Endothelial cell of umbilical vein (primary cell): Measurements from ENCODE around the gene PLXNA4. TPM values are rescaled to one million over a fixed set of nuclear protein-coding genes. Genes with fewer than 3 reads are reported as not detected.

Source experiments
- BruUV-seq: library from RNA; stranded (reverse); fragments of 400-500 nt; replicated peaks from 2 replicates; lab custom pipeline; 2021; lab: Mats Ljungman, UMichigan
- CTCF ChIA-PET: fragments of 300-600, 350-600 bp; sonication (Branson Sonifier 250); formaldehyde crosslinking; loops from one replicate; lab custom pipeline; 2021; ENCODE audit warnings: antibody characterized with exemption, inconsistent platforms; lab: Charles Lee
- POLR2A ChIA-PET: fragments of 300-600, 350-600 bp; sonication (Branson Sonifier 250); formaldehyde crosslinking; loops from one replicate; lab custom pipeline; 2021; ENCODE audit warnings: antibody characterized with exemption, inconsistent platforms; lab: Charles Lee
- DNase-seq: peaks from one replicate; pipeline ENCODE4 v3.0.0-alpha.2; 2011; ENCODE audit warnings: low read depth, low spot score
- FAIRE-seq: peaks from 2 replicates; lab custom pipeline; 2011; peaks lifted over from hg19 to GRCh38; lab: Jason Lieb, UNC
- H2AFZ ChIP-seq: 2 replicates; pipeline ENCODE4 v1.6.0; 2012; ENCODE audit warnings: low read depth, low read length, control low read depth, inconsistent platforms
- H3K27ac ChIP-seq: 2 replicates; pipeline ENCODE4 v1.5.1; 2011; ENCODE audit warnings: low read depth, mild to moderate bottlenecking, control low read depth, low read length, moderate library complexity; ENCODE audit not compliant: insufficient read depth
- H3K27me3 ChIP-seq, 2 experiments: 2 replicates each; pipeline versions ENCODE4 v1.6.0 to v1.6.1; 2011; ENCODE audit warnings: low read length in 2 of 2, mixed read lengths in 1 of 2; ENCODE audit not compliant: control insufficient read depth in 2 of 2, insufficient read depth in 2 of 2
- H3K36me3 ChIP-seq, 2 experiments: 2 replicates in 1 of 2; 3 replicates in 1 of 2; pipeline ENCODE4 v1.5.1; 2011; ENCODE audit warnings: low read length in 2 of 2, mild to moderate bottlenecking in 1 of 2, moderate library complexity in 1 of 2; ENCODE audit not compliant: control insufficient read depth in 2 of 2, insufficient read depth in 2 of 2; ENCODE audit errors: extremely low read depth in 1 of 2
- H3K4me1 ChIP-seq: 3 replicates; pipeline ENCODE4 v1.5.1; 2011; ENCODE audit warnings: mild to moderate bottlenecking, low read length; ENCODE audit not compliant: control insufficient read depth, insufficient read depth; ENCODE audit errors: extremely low read depth
- H3K4me2 ChIP-seq: 2 replicates; pipeline ENCODE4 v1.6.1; 2011; ENCODE audit warnings: low read length, control low read depth, mixed read lengths; ENCODE audit not compliant: insufficient read depth
- H3K4me3 ChIP-seq, 3 experiments: fragments of 200-600 bp in 1 of 3; sonication (generic), shearing (Covaris generic) in 1 of 3; replicated peaks in 1 of 3; 2 replicates each; pipeline ENCODE4 v1.5.1; 2011 to 2016; ENCODE audit warnings: control low read depth in 3 of 3, low read length in 3 of 3, mild to moderate bottlenecking in 2 of 3, inconsistent platforms in 1 of 3, low read depth in 1 of 3, moderate library complexity in 1 of 3; ENCODE audit not compliant: insufficient read depth in 1 of 3
- H3K79me2 ChIP-seq: 2 replicates; pipeline ENCODE4 v1.6.0; 2012; ENCODE audit warnings: low read length, inconsistent platforms; ENCODE audit not compliant: control insufficient read depth, insufficient read depth
- H3K9ac ChIP-seq: replicated peaks from 2 replicates; pipeline ENCODE3; 2011; ENCODE audit warnings: low read length, control low read depth; ENCODE audit not compliant: insufficient read depth; ENCODE audit errors: extremely low read depth
- H3K9me1 ChIP-seq: replicated peaks from 3 replicates; pipeline ENCODE4 v1.6.0; 2011; ENCODE audit warnings: mild to moderate bottlenecking, low read length; ENCODE audit not compliant: control insufficient read depth, insufficient read depth; ENCODE audit errors: extremely low read depth
- H3K9me3 ChIP-seq: replicated peaks from 2 replicates; pipeline ENCODE4 v1.5.1; 2012; ENCODE audit warnings: low read length, inconsistent platforms; ENCODE audit not compliant: control insufficient read depth, insufficient read depth
- H4K20me1 ChIP-seq: replicated peaks from 2 replicates; pipeline ENCODE3; 2011; ENCODE audit warnings: mild to moderate bottlenecking, low read length; ENCODE audit not compliant: control insufficient read depth, insufficient read depth; ENCODE audit errors: extremely low read depth
- EZH2 ChIP-seq: IDR thresholded peaks from 2 replicates; pipeline ENCODE4 v1.6.1; 2012; ENCODE audit warnings: borderline replicate concordance, low read depth, mild to moderate bottlenecking, moderate library complexity, low read length, inconsistent platforms; ENCODE audit not compliant: severe bottlenecking
- FOS ChIP-seq: IDR thresholded peaks from 2 replicates; pipeline ENCODE4 v1.6.1; 2011; ENCODE audit warnings: mild to moderate bottlenecking, low read length, moderate library complexity, borderline replicate concordance; ENCODE audit not compliant: insufficient read depth
- GATA2 ChIP-seq: IDR thresholded peaks from 2 replicates; pipeline ENCODE4 v1.7.0; 2011; ENCODE audit warnings: low read depth, mild to moderate bottlenecking, moderate library complexity, mixed read lengths, low read length; ENCODE audit not compliant: insufficient read length, insufficient read depth
- JUN ChIP-seq: IDR thresholded peaks from 2 replicates; pipeline ENCODE4 v1.6.1; 2011; ENCODE audit warnings: borderline replicate concordance, low read depth; ENCODE audit not compliant: insufficient read length, insufficient read depth
- MYC ChIP-seq: IDR thresholded peaks from one replicate; pipeline ENCODE4 v1.6.1; 2011; ENCODE audit warnings: mild to moderate bottlenecking, low read depth, low read length
- POLR2A ChIP-seq: IDR thresholded peaks from 2 replicates; pipeline ENCODE4 v1.6.1; 2012; ENCODE audit warnings: low read depth, mild to moderate bottlenecking, control low read depth, low read length
- POLR2AphosphoS5 ChIP-seq: IDR thresholded peaks from 2 replicates; pipeline ENCODE4 v1.6.1; 2012; ENCODE audit warnings: low read depth, mild to moderate bottlenecking, control low read depth, low read length, moderate library complexity; ENCODE audit not compliant: insufficient read depth
- dilution Hi-C: fragments of 300-500 bp; cut with MboI; formaldehyde crosslinking; loops from one replicate; pipeline ENCODE4 v1.15.0; 2019; ENCODE audit warnings: low sequenced_read_pairs; ENCODE audit not compliant: extremely low pct_ligation_motif_present
- intact Hi-C: fragments of 100-400 bp; cut with micrococcal nuclease; formaldehyde crosslinking; loops from one replicate; pipeline ENCODE4 v1.10.0; 2022
- polyA plus RNA-seq, 4 experiments: library from polyadenylated mRNA; depleted of rRNA in 3 of 4; stranded (reverse) in 3 of 4; unstranded in 1 of 4; fragments of >200 nt; gene quantifications; 2 replicates each; pipeline versions ENCODE4 v1.2.1 to v1.2.3, GENCODE V29; 2011 to 2012; ENCODE audit warnings: missing spikeins in 1 of 4
- total RNA-seq: library from RNA; stranded (reverse); gene quantifications from 2 replicates; pipeline ENCODE4 v1.2.3, GENCODE V29; 2021
- TF ChIP-seq, protein P1 (sequence below): IDR thresholded peaks from 2 replicates; pipeline ENCODE4 v1.6.1; 2011; ENCODE audit not compliant: insufficient read depth, insufficient read length
- TF ChIP-seq, protein P2 (sequence below), 2 donors: IDR thresholded peaks; 1 replicate in 1 of 2; 2 replicates in 1 of 2; pipeline ENCODE4 v1.5.1; 2011; ENCODE audit warnings: low read length in 2 of 2, mild to moderate bottlenecking in 2 of 2, moderate library complexity in 2 of 2, control low read depth in 1 of 2, inconsistent platforms in 1 of 2, low read depth in 1 of 2; ENCODE audit not compliant: insufficient read depth in 1 of 2; ENCODE audit errors: extremely low read depth in 1 of 2

Gene PLXNA4
- total and polyA plus RNA-seq, 2 donors (not counting 3 experiments of a cell fraction or from before 2014, with no cell fraction given): 12.1 to 20.4 TPM

DNA sequence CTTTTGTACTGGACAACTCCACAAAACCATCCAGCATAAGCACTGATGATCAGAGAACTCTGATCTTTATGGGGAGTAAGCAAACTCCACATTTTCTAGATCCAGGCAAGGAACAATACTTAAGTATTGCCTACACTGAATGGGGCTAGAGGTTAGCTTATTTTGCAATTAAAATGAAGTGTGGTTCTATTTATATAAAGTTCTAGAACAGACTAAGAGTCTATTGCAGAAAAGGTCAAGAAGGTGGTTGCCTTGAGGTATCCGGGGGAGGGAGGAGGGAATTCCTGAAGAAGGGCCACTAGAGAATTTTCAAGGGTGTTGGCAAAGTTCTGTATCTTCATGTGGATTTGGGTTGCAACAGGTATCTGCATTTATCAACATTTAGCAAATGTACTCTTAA is 477.9 kb downstream of the PLXNA4 start:
- CTCF ChIA-PET: no interaction called here
- Histone ChIP-seq H3K4me3 (no peak overlapping the region), H3K4me1 (no peaks in the 10 kb centered on the region), H3K36me3 (no peaks in the 10 kb centered on the region), H3K79me2 (no peaks in the 10 kb centered on the region), H3K4me2 (no peak overlapping the region), H3K9me1 (no peaks in the 10 kb centered on the region), H3K27ac (no peak overlapping the region), H3K9me3 (no peaks in the 10 kb centered on the region), H4K20me1 (no peaks in the 10 kb centered on the region), H3K27me3 (peaks cover 8 to 16% of the 10 kb centered on the region in 2 experiments), H3K9ac (no peak overlapping the region), H2AFZ (no peak overlapping the region)
- DNase-seq (no peak), FAIRE-seq (no peak)
- POLR2A ChIA-PET: no interaction called here
- TF ChIP-seq POLR2A (no peak), MYC (no peak), POLR2AphosphoS5 (no peak)
- TF ChIP-seq, protein P1, sequence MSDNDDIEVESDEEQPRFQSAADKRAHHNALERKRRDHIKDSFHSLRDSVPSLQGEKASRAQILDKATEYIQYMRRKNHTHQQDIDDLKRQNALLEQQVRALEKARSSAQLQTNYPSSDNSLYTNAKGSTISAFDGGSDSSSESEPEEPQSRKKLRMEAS: no peak
- dilution Hi-C loops (no loop called here), intact Hi-C loops (no loop called here)
- no TSS peak for BruUV-seq

DNA sequence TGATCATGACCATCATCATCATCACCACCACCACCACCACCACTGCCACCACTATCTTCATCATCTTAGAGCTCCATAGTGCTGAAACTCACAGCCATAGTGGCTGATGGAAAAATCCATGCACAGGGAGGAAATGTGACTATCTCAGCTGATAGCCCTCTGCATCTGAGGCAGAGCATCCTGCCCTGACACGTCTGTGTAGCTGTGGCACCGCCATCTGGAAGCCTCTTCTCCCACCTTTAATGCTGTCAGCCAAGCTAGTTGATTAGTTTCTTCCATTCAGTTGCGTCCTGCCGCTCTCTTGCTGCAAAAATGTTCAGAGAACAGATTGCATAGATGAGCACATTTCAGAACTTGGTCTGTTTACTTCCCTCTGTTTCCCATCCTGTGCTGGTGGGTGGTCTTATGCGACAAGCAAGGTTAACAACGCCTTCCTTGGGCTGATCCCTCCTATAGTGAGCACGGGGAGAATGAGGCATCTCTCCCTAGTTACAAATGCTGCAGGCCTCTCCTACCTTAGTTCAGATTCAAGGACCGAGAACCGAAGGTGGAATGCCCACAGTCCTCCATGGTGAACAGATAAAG is 478.6 kb downstream of the PLXNA4 start:
- dilution Hi-C loops (no loop called here), intact Hi-C loops (no loop called here)
- H2AFZ ChIP-seq: no peak overlapping the region
- CTCF ChIA-PET: interaction anchor here (1.1 kb wide), 1 partner anchor 14 kb away, joined by 3 read pairs; no protein-coding TSS in a partner anchor
- DNase-seq (no peak), FAIRE-seq (no peak)
- no peaks in the 10 kb centered on the region for H3K36me3 ChIP-seq
- no peak overlapping the region for H3K27ac ChIP-seq
- H3K9ac ChIP-seq: no peak overlapping the region
- no peaks in the 10 kb centered on the region for H3K9me3 ChIP-seq
- H4K20me1 ChIP-seq: no peaks in the 10 kb centered on the region
- no peak overlapping the region for H3K4me3 ChIP-seq
- no peaks in the 10 kb centered on the region for H3K4me1 ChIP-seq
- H3K79me2 ChIP-seq: no peaks in the 10 kb centered on the region
- peaks cover 11 to 16% of the 10 kb centered on the region in 2 experiments for H3K27me3 ChIP-seq
- no peak overlapping the region for H3K4me2 ChIP-seq
- POLR2A ChIA-PET: no interaction called here
- no TSS peak for BruUV-seq
- TF ChIP-seq GATA2 (no peak), POLR2A (no peak), POLR2AphosphoS5 (no peak), JUN (no peak), MYC (no peak), EZH2 (no peak), FOS (no peak)
- TF ChIP-seq, protein P1: no peak
- TF ChIP-seq, protein P2, sequence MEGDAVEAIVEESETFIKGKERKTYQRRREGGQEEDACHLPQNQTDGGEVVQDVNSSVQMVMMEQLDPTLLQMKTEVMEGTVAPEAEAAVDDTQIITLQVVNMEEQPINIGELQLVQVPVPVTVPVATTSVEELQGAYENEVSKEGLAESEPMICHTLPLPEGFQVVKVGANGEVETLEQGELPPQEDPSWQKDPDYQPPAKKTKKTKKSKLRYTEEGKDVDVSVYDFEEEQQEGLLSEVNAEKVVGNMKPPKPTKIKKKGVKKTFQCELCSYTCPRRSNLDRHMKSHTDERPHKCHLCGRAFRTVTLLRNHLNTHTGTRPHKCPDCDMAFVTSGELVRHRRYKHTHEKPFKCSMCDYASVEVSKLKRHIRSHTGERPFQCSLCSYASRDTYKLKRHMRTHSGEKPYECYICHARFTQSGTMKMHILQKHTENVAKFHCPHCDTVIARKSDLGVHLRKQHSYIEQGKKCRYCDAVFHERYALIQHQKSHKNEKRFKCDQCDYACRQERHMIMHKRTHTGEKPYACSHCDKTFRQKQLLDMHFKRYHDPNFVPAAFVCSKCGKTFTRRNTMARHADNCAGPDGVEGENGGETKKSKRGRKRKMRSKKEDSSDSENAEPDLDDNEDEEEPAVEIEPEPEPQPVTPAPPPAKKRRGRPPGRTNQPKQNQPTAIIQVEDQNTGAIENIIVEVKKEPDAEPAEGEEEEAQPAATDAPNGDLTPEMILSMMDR (IDR thresholded peaks at IDR 0.05; ENCODE audit: extremely low read depth in 1 of 2, insufficient read depth in 1 of 2, low read depth in 1 of 2, low read length in 2 of 2): no peak
- no peaks in the 10 kb centered on the region for H3K9me1 ChIP-seq
